HL-60/S4 treated with phorbol 12-myristate 13-acetate at 8.2 ng/mL for 4 days and 3 days (cell line): ENCODE results near the gene GPR183.
"Not testable (repeated sequence)": the region's sequence is repeated elsewhere in the genome, so short reads cannot be mapped to it uniquely, and the experiment has no call there.

Experiments used
- in situ Hi-C: fragments of 300-500 bp; cut with MboI; formaldehyde crosslinking; loops from 2 replicates; pipeline ENCODE4 v1.15.0; 2022; ENCODE audit warnings: low sequenced_read_pairs

GPR183 gene

GRCh38 chr13:99251921-99252320 lies 55.3 kb downstream of the GPR183 start:
- in situ Hi-C loops, result no loop called here

GRCh38 chr13:99250982-99251825 lies 56.0 kb downstream of the GPR183 start:
- in situ Hi-C loops, result no loop called here

GRCh38 chr13:99249606-99250005 lies 57.6 kb downstream of the GPR183 start:
- in situ Hi-C loops, result not testable (repeated sequence)

- in situ Hi-C loops, result not testable (repeated sequence)
These were observed 58.0 kb downstream of the GPR183 start for GRCh38 chr13:99249178-99249577.

- in situ Hi-C loops, result no loop called here
These were observed 61.1 kb downstream of the GPR183 start for GRCh38 chr13:99246100-99246499.
